T-cell (primary cell): Measurements from ENCODE around the gene MDFI. TPM values are rescaled to one million over a fixed set of nuclear protein-coding genes. Genes with fewer than 3 reads are reported as not detected.
A peak's percentile ranks its signal among the peaks of the same experiment; 100 is the strongest.

ENCODE experiments used
- ATAC-seq, 4 experiments: fragments of 200-7000 bp in 3 of 4; fragments of 150-1000 bp in 1 of 4; cut with Tn5 transposase; replicated peaks in 1 of 4; 1 replicate in 3 of 4; 2 replicates in 1 of 4; pipeline ENCODE4 v1.10.0; 2021; ENCODE audit warnings: moderate library complexity in 3 of 4, mild to moderate bottlenecking in 2 of 4, moderate number of reproducible peaks in 1 of 4
- CTCF ChIA-PET, 2 donors: fragments of 300-600 bp; sonication (Branson Sonifier 250); formaldehyde crosslinking; loops; one replicate each; lab custom pipeline; 2022; ENCODE audit warnings: antibody characterized with exemption in 2 of 2; lab: Charles Lee
- POLR2A ChIA-PET, 2 donors: fragments of 300-600 bp; sonication (Branson Sonifier 250); formaldehyde crosslinking; loops; one replicate each; lab custom pipeline; 2022; ENCODE audit warnings: antibody characterized with exemption in 2 of 2; lab: Charles Lee
- DNase-seq, 35 experiments: peaks; one replicate each; pipeline versions ENCODE4 v3.0.0 to v3.0.0-alpha.2; 2013 to 2023
- H3K27ac ChIP-seq: one replicate; pipeline ENCODE4 v1.5.1; 2013; ENCODE audit warnings: low read length
- H3K27me3 ChIP-seq, 2 experiments: replicated peaks in 1 of 2; 1 replicate in 1 of 2; 2 replicates in 1 of 2; pipeline versions ENCODE4 v1.6.1 to v1.7.0; 2013; ENCODE audit warnings: low read length in 1 of 2, mixed read lengths in 1 of 2; ENCODE audit not compliant: control insufficient read depth in 2 of 2, insufficient read depth in 2 of 2; ENCODE audit errors: extremely low read depth in 1 of 2
- H3K36me3 ChIP-seq, 2 donors: 1 replicate in 1 of 2; 2 replicates in 1 of 2; pipeline versions ENCODE4 v1.6.1 to v1.7.0; 2013; ENCODE audit warnings: low read length in 1 of 2; ENCODE audit not compliant: control insufficient read depth in 2 of 2, insufficient read depth in 1 of 2; ENCODE audit errors: extremely low read depth in 1 of 2
- H3K4me1 ChIP-seq, 2 experiments: 1 replicate in 1 of 2; 2 replicates in 1 of 2; pipeline versions ENCODE4 v1.6.1 to v1.7.0; 2013; ENCODE audit warnings: low read length in 2 of 2, mixed read lengths in 1 of 2; ENCODE audit not compliant: insufficient read depth in 2 of 2, control insufficient read depth in 1 of 2; ENCODE audit errors: extremely low read depth in 1 of 2
- H3K4me3 ChIP-seq, 2 donors: 1 replicate in 1 of 2; 2 replicates in 1 of 2; pipeline versions ENCODE4 v1.5.1 to v1.7.0; 2013; ENCODE audit warnings: mild to moderate bottlenecking in 2 of 2, low read length in 1 of 2, moderate library complexity in 1 of 2; ENCODE audit not compliant: control insufficient read depth in 1 of 2; ENCODE audit errors: extremely low read depth in 1 of 2
- H3K9me3 ChIP-seq: 2 replicates; pipeline ENCODE4 v1.7.0; 2013
- H3K27ac Mint-ChIP-seq, 2 donors: one replicate each; pipeline ENCODE4 v1.8.0; 2020 to 2021; ENCODE audit warnings: mild to moderate bottlenecking in 2 of 2, mixed read lengths in 2 of 2
- H3K27me3 Mint-ChIP-seq, 2 donors: one replicate each; pipeline ENCODE4 v1.8.0; 2021 to 2022; ENCODE audit warnings: mixed read lengths in 2 of 2
- H3K36me3 Mint-ChIP-seq: one replicate; pipeline ENCODE4 v1.8.0; 2021; ENCODE audit warnings: mixed read lengths
- H3K4me1 Mint-ChIP-seq, 3 donors: one replicate each; pipeline ENCODE4 v1.8.0; 2020 to 2022; ENCODE audit warnings: mixed read lengths in 3 of 3, mild to moderate bottlenecking in 1 of 3
- H3K4me3 Mint-ChIP-seq, 3 donors: one replicate each; pipeline ENCODE4 v1.8.0; 2020 to 2022; ENCODE audit warnings: mild to moderate bottlenecking in 3 of 3, mixed read lengths in 3 of 3, moderate library complexity in 3 of 3
- H3K9me3 Mint-ChIP-seq, 3 donors: one replicate each; pipeline ENCODE4 v1.8.0; 2020 to 2022; ENCODE audit warnings: mixed read lengths in 3 of 3
- WGBS: methylation state at CpG from one replicate; pipeline ENCODE4 v1.1.5; 2013; ENCODE audit warnings: missing lambda C conversion rate; ENCODE audit not compliant: insufficient coverage; 5-methylcytosine and 5-hydroxymethylcytosine counted together
- total RNA-seq, 35 experiments: library from RNA in 6 of 35; stranded (reverse) in 6 of 35; fragments of 120-200 nt in 1 of 35; gene quantifications; one replicate each; pipeline versions ENCODE4 v1.2.1 to v1.2.4 and lab custom pipeline; 2013 to 2026

MDFI gene
- total RNA-seq, 5 donors from 2014 or later (not counting 1 experiment from before 2014, with no cell fraction given): not detected

DNA sequence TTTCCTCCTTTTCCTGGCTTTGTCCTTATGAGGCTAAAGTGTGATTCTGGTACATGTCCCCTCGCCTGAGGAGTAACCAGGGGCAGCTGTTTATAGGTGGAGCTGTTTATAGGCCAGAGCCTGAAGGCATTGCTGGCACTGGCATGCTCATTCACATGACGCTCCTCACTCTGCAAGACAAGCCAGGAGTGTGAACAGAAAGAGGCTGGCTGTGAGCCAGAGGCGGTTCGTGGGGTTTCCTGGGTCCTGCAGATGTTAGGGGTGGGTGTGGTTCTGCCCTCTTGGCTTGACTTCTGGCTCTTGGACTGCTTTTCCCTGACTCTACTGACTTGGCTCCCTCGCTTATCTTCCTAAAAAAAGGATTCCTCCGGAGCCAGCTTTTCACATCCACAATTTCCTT lies 12.8 kb upstream of the MDFI start:
- DNase-seq (peak in 10 of 35 experiments; percentile 6 to 35 (median 14)), ATAC-seq (peak in 1 of 4 experiments; percentile 23)
- H3K27me3 ChIP-seq: peaks cover 0 to 20% of the 10 kb centered on the region in 2 experiments
- H3K4me3 ChIP-seq: no peak overlapping the region
- H3K36me3 ChIP-seq: peaks cover 0 to 3% of the 10 kb centered on the region in 2 donors
- no peak overlapping the region for H3K27ac ChIP-seq
- peak overlapping the region in 1 of 2 donors; percentile 53 for H3K27ac Mint-ChIP-seq
- H3K36me3 Mint-ChIP-seq: no peaks in the 10 kb centered on the region
- peaks cover under 1 to 12% of the 10 kb centered on the region in 2 donors for H3K27me3 Mint-ChIP-seq
- ChIA-PET CTCF (interaction anchor here in 1 of 2 donors (0.6 to 1.2 kb wide), 2 partner anchors 11 to 59 kb away, joined by 4 read pairs; no protein-coding TSS in a partner anchor), POLR2A (no interaction called here)
- 79% methylated on average over 3 of the region's 6 CpGs for WGBS
- H3K4me1 ChIP-seq: peaks cover 0 to 9% of the 10 kb centered on the region in 2 experiments
- peak overlapping the region in 1 of 3 donors; percentile 28 for H3K4me3 Mint-ChIP-seq
- H3K9me3 ChIP-seq: no peaks in the 10 kb centered on the region
- H3K4me1 Mint-ChIP-seq: peaks cover 10 to 22% (median 15%) of the 10 kb centered on the region in 3 donors
- H3K9me3 Mint-ChIP-seq: peaks cover 8 to 12% (median 9%) of the 10 kb centered on the region in 3 donors

DNA sequence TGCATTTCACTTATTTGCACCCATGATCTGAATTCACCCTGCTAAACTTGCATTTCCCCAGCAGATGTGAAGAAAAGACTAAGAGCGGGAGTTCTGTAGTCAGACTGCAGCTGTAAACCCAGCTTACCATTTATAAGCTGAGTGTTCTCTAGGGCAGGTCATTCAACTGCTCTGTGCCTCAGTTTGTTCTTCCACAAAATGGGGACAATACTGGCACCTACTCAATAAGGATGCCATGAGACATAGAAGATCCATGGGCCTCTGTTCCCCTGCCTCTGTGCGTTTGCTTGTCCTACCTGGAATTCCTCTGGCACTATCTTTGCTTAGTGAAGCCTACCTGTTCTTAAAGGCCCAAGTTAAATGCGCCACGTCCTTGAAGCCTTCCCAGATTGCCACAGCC lies 12.2 kb upstream of the MDFI start:
- POLR2A ChIA-PET: no interaction called here
- Mint-ChIP-seq H3K4me3 (no peak overlapping the region), H3K9me3 (peaks cover 6 to 10% (median 9%) of the 10 kb centered on the region in 3 donors), H3K36me3 (no peaks in the 10 kb centered on the region), H3K27me3 (peaks cover 5 to 8% of the 10 kb centered on the region in 2 donors), H3K27ac (no peak overlapping the region), H3K4me1 (peaks cover 10 to 22% (median 15%) of the 10 kb centered on the region in 3 donors)
- WGBS: 93% methylated on average over 4 of the region's 4 CpGs
- CTCF ChIA-PET: interaction anchor here in 1 of 2 donors (1.2 kb wide), 1 partner anchor 58 kb away, joined by 4 read pairs; no protein-coding TSS in a partner anchor
- ATAC-seq (no peak), DNase-seq (no peak)
- Histone ChIP-seq H3K4me1 (peaks cover 0 to 9% of the 10 kb centered on the region in 2 experiments), H3K4me3 (no peak overlapping the region), H3K9me3 (no peaks in the 10 kb centered on the region), H3K27ac (no peak overlapping the region), H3K36me3 (peaks cover 0 to 3% of the 10 kb centered on the region in 2 donors), H3K27me3 (peaks cover 0 to 15% of the 10 kb centered on the region in 2 experiments)

DNA sequence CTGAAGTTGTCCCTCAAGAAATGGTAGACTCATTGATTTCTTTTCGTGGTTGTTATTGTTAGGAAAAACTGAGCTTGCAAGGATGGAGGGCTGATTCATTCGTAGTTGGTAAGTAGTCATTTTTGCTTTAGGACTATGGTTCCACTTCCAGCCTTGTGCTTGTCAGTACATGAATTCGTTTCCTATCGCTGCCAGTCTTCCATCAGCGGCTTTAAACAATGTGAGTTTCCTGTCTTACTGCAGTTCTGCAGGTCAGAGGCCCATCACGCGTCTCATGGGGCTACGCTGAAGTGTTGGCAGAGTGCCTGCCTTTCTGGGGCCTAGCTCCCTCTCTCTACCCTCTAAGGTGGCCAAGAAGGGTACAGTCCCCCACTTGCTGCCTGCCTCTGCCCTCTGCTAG lies 11.4 kb upstream of the MDFI start:
- ChIA-PET CTCF (no interaction called here), POLR2A (no interaction called here)
- Histone ChIP-seq H3K4me3 (no peak overlapping the region), H3K36me3 (peaks cover 0 to 3% of the 10 kb centered on the region in 2 donors), H3K27me3 (peaks cover 0 to 17% of the 10 kb centered on the region in 2 experiments), H3K9me3 (no peaks in the 10 kb centered on the region), H3K27ac (no peak overlapping the region), H3K4me1 (peaks cover 0 to 9% of the 10 kb centered on the region in 2 experiments)
- Mint-ChIP-seq H3K4me1 (peaks cover 10 to 22% (median 15%) of the 10 kb centered on the region in 3 donors), H3K27ac (no peak overlapping the region), H3K36me3 (no peaks in the 10 kb centered on the region), H3K27me3 (peaks cover 11 to 13% of the 10 kb centered on the region in 2 donors), H3K4me3 (no peak overlapping the region), H3K9me3 (peaks cover 0 to under 1% (median under 1%) of the 10 kb centered on the region in 3 donors)
- no peak for ATAC-seq
- no peak for DNase-seq
- 35% methylated on average over 7 of the region's 8 CpGs for WGBS

DNA sequence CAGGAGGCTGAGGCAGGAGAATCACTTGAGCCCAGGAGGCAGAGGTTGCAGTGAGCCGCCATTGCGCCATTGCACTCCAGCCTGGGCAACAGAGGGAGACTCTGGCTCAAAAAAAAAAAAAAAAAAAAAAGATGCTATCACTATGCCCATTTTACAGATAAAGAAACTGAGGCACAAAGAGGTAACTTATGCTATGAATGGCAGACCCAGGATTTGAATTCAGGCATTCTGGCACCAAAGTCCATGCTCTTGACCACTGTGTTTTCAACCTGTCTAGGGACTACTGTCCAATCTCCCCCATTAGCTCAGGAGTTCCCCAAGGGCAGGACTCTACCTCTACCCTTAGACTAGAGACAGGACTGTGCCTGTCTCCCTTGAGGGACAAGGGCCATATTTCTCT lies 9.1 kb upstream of the MDFI start:
- Histone ChIP-seq H3K4me3 (no peak overlapping the region), H3K36me3 (peaks cover 0 to 3% of the 10 kb centered on the region in 2 donors), H3K27ac (no peak overlapping the region), H3K27me3 (peaks cover 0 to 19% of the 10 kb centered on the region in 2 experiments), H3K4me1 (peaks cover 0 to 9% of the 10 kb centered on the region in 2 experiments), H3K9me3 (no peaks in the 10 kb centered on the region)
- no CpG with 5 or more reads among the region's 2 CpGs for WGBS
- DNase-seq (no peak), ATAC-seq (no peak)
- no peak overlapping the region for H3K4me3 Mint-ChIP-seq
- ChIA-PET CTCF (no interaction called here), POLR2A (no interaction called here)
- H3K27me3 Mint-ChIP-seq: peaks cover 10 to 11% of the 10 kb centered on the region in 2 donors
- H3K4me1 Mint-ChIP-seq: peaks cover 10 to 22% (median 15%) of the 10 kb centered on the region in 3 donors
- H3K9me3 Mint-ChIP-seq: no peaks in the 10 kb centered on the region
- H3K27ac Mint-ChIP-seq: no peak overlapping the region
- H3K36me3 Mint-ChIP-seq: no peaks in the 10 kb centered on the region

DNA sequence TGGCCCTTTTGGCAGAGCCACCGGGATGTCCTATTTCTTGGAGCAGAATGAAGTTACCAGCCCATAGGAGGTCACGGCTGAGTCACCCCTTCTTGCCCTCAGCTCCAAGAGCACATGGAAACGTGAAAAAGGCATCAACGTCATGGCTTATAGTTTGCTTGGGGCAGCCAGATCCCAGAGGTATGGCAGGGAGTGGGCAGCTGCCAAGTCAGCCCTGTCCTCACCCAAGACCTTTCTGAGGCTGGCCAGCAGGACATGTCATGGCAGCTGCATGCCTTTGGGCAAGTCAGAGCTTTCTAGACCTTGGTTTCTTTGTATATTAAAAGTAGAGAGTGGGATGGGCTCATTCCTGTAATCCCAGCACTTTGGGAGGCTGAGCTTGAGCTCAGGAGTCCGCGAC lies 8.2 kb upstream of the MDFI start:
- Mint-ChIP-seq H3K9me3 (no peaks in the 10 kb centered on the region), H3K27me3 (peaks cover 19% of the 10 kb centered on the region in 2 donors), H3K36me3 (no peaks in the 10 kb centered on the region), H3K27ac (no peak overlapping the region), H3K4me3 (no peak overlapping the region), H3K4me1 (peaks cover 8 to 18% (median 13%) of the 10 kb centered on the region in 3 donors)
- Histone ChIP-seq H3K27me3 (peaks cover 0 to 22% of the 10 kb centered on the region in 2 experiments), H3K4me3 (no peak overlapping the region), H3K36me3 (peaks cover 0 to 3% of the 10 kb centered on the region in 2 donors), H3K9me3 (no peaks in the 10 kb centered on the region), H3K27ac (no peak overlapping the region), H3K4me1 (peaks cover 0 to 5% of the 10 kb centered on the region in 2 experiments)
- ATAC-seq (no peak), DNase-seq (no peak)
- POLR2A ChIA-PET: no interaction called here
- 81% methylated on average over 4 of the region's 6 CpGs for WGBS
- CTCF ChIA-PET: interaction anchor here (0.5 to 0.7 kb wide), 4 partner anchors 32 to 1042 kb away, joined by 3 to 10 read pairs (median 5); no protein-coding TSS in a partner anchor

DNA sequence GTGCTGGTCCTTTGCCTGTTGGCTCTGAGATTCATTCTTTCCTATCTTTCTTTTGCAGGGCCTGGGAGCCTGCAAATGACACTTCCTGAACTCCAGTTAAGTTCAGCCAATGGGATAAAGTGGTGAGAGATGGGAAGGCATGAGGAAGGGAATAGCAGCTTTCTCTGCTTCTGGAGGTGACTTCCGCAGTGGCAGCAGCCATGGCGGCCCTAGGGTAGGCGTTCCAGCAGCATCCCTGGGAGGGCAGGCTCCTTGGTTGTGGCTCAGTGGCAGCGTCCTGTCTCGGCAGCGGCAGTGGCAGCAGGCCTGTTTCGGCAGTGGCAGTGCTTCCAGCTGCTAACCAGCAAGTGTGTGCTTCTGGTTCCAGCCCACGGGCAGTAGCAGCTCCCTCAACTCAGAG lies 7.3 kb upstream of the MDFI start:
- DNase-seq (no peak), ATAC-seq (no peak)
- H3K27me3 ChIP-seq: peaks cover 0 to 28% of the 10 kb centered on the region in 2 experiments
- H3K9me3 ChIP-seq: no peaks in the 10 kb centered on the region
- POLR2A ChIA-PET: interaction anchor here in 1 of 2 donors (0.5 kb wide), 1 partner anchor 488 kb away, joined by 3 read pairs; no protein-coding TSS in a partner anchor
- no peak overlapping the region for H3K4me3 ChIP-seq
- Mint-ChIP-seq H3K4me1 (peaks cover 0 to 9% (median 4%) of the 10 kb centered on the region in 3 donors), H3K27ac (no peak overlapping the region), H3K27me3 (peaks cover 22 to 27% of the 10 kb centered on the region in 2 donors), H3K4me3 (no peak overlapping the region), H3K36me3 (no peaks in the 10 kb centered on the region), H3K9me3 (no peaks in the 10 kb centered on the region)
- H3K4me1 ChIP-seq: no peaks in the 10 kb centered on the region
- H3K36me3 ChIP-seq: no peaks in the 10 kb centered on the region
- no peak overlapping the region for H3K27ac ChIP-seq
- CTCF ChIA-PET: interaction anchor here (0.6 to 0.7 kb wide), 3 partner anchors 31 to 246 kb away, joined by 3 to 10 read pairs (median 6); no protein-coding TSS in a partner anchor
- WGBS: 85% methylated on average over 8 of the region's 8 CpGs
